GM12878 (cell line): Measurements from ENCODE around the gene POMT1.

Experiments used
- BCL3 ChIP-seq: IDR thresholded peaks from 2 replicates; pipeline ENCODE4 v1.6.1; 2011; ENCODE audit warnings: borderline replicate concordance, low read depth, mild to moderate bottlenecking, moderate library complexity, low read length; ENCODE audit not compliant: insufficient read depth, poor library complexity, severe bottlenecking
- CREB1 ChIP-seq: IDR thresholded peaks from 2 replicates; pipeline ENCODE4 v1.6.1; 2012; ENCODE audit warnings: low read depth, mild to moderate bottlenecking, inconsistent platforms
- CTCF ChIP-seq, 3 experiments: IDR thresholded peaks in 2 of 3; conservative IDR thresholded peaks in 1 of 3; 2 replicates each; pipeline ENCODE4 v1.5.1; 2011; ENCODE audit warnings: low read depth in 3 of 3, low read length in 3 of 3, mild to moderate bottlenecking in 3 of 3, control low read depth in 2 of 3, moderate library complexity in 2 of 3, inconsistent platforms in 1 of 3, mixed read lengths in 1 of 3; ENCODE audit not compliant: control insufficient read depth in 2 of 3, insufficient read depth in 1 of 3; ENCODE audit errors: extremely low read depth in 1 of 3
- HDAC6 ChIP-seq: fragments of 200-600 bp; sonication (generic); IDR thresholded peaks from one replicate; pipeline ENCODE4 v1.8.0; 2017; ENCODE audit warnings: antibody characterized with exemption; ENCODE audit not compliant: unreplicated experiment
- MAX ChIP-seq: IDR thresholded peaks from 2 replicates; pipeline ENCODE4 v1.6.1; 2012; ENCODE audit warnings: low read depth, low read length, improper control_type of control experiment
- MTA3 ChIP-seq: IDR thresholded peaks from 2 replicates; pipeline ENCODE4 v1.6.1; 2012; ENCODE audit warnings: low read length, inconsistent platforms, borderline replicate concordance
- MYC ChIP-seq: IDR thresholded peaks from 2 replicates; pipeline ENCODE4 v1.6.1; 2011; ENCODE audit warnings: mild to moderate bottlenecking, low read length, moderate library complexity, inconsistent platforms; ENCODE audit not compliant: insufficient read depth, insufficient replicate concordance, insufficient read length, severe bottlenecking
- RCOR1 ChIP-seq: conservative IDR thresholded peaks from 2 replicates; pipeline ENCODE4 v1.6.1; 2012; ENCODE audit warnings: low read depth, low read length, improper control_type of control experiment
- USF1 ChIP-seq: IDR thresholded peaks from 2 replicates; pipeline ENCODE4 v1.6.1; 2011; ENCODE audit warnings: borderline replicate concordance, low read depth, mild to moderate bottlenecking, moderate library complexity, mixed read lengths, low read length; ENCODE audit not compliant: insufficient read depth; ENCODE audit errors: extremely low read length
- ZNF274 ChIP-seq: IDR thresholded peaks from one replicate; pipeline ENCODE4 v1.8.0; 2011; ENCODE audit not compliant: insufficient read length, insufficient read depth

GRCh38 chr9:131473891-131474290, 28.8 kb upstream of the POMT1 start:
- TF ChIP-seq USF1 (no peak), CREB1 (no peak), MTA3 (no peak), MYC (no peak), RCOR1 (no peak), CTCF (IDR thresholded peaks at IDR 0.05 in 2 of 3, conservative IDR thresholded peaks at IDR 0.05 in 1 of 3; ENCODE audit: control insufficient read depth in 2 of 3, extremely low read depth in 1 of 3, insufficient read depth in 1 of 3, low read depth in 3 of 3, low read length in 3 of 3) (no peak), MAX (no peak), BCL3 (no peak), HDAC6 (no peak), ZNF274 (no peak)
